NB4 (cell line): Measurements from ENCODE around the gene SYNM.

Experiments used
- DNase-seq: peaks from one replicate; pipeline ENCODE4 v3.0.0; 2010; ENCODE audit warnings: low read depth
- H3K4me3 ChIP-seq: one replicate; pipeline ENCODE4 v1.5.1; 2011; ENCODE audit warnings: mild to moderate bottlenecking, low read depth, low read length, moderate library complexity
- MAX ChIP-seq: IDR thresholded peaks from 2 replicates; pipeline ENCODE4 v1.6.1; 2011; ENCODE audit warnings: low read depth, low read length
- MYC ChIP-seq: IDR thresholded peaks from 2 replicates; pipeline ENCODE4 v1.6.1; 2011; ENCODE audit warnings: low read depth, low read length
- POLR2A ChIP-seq: IDR thresholded peaks from 2 replicates; pipeline ENCODE4 v1.6.1; 2011; ENCODE audit warnings: mild to moderate bottlenecking; ENCODE audit not compliant: insufficient read length; ENCODE audit errors: extremely low read depth
- TF ChIP-seq, protein P1 (sequence below): IDR thresholded peaks from one replicate; pipeline ENCODE4 v1.5.1; 2012; ENCODE audit warnings: low read depth, low read length

Gene SYNM

DNA sequence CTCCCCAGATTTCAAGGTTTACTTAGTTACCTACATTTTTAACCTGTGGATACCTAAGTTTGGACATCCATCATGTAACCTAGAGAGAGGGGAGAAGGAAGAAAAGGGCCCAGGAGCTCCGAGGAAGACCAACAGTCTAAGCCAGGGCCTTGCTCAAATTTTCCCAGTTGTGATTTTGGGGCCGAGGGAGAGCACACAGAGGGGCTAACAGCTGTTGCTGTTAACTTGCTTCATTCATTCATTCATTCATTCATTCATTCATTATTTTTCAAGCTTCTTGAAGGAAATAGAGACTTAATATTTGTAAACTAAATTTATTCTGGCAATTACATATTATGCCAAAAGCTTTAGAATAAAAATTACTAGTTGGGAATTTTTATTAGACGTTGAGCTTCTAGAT lies 22.9 kb downstream of the SYNM start:
- H3K4me3 ChIP-seq: no peak overlapping the region
- DNase-seq: no peak
- TF ChIP-seq MYC (no peak), MAX (no peak), POLR2A (no peak)
- TF ChIP-seq, protein P1, sequence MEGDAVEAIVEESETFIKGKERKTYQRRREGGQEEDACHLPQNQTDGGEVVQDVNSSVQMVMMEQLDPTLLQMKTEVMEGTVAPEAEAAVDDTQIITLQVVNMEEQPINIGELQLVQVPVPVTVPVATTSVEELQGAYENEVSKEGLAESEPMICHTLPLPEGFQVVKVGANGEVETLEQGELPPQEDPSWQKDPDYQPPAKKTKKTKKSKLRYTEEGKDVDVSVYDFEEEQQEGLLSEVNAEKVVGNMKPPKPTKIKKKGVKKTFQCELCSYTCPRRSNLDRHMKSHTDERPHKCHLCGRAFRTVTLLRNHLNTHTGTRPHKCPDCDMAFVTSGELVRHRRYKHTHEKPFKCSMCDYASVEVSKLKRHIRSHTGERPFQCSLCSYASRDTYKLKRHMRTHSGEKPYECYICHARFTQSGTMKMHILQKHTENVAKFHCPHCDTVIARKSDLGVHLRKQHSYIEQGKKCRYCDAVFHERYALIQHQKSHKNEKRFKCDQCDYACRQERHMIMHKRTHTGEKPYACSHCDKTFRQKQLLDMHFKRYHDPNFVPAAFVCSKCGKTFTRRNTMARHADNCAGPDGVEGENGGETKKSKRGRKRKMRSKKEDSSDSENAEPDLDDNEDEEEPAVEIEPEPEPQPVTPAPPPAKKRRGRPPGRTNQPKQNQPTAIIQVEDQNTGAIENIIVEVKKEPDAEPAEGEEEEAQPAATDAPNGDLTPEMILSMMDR: no peak

GRCh38 chr15:99128411-99128810 lies 23.5 kb downstream of the SYNM start:
- no peak for DNase-seq
- TF ChIP-seq, protein P1: no peak
- TF ChIP-seq POLR2A: no peak
- TF ChIP-seq MAX: no peak
- TF ChIP-seq MYC: no peak
- H3K4me3 ChIP-seq: no peak overlapping the region

DNA sequence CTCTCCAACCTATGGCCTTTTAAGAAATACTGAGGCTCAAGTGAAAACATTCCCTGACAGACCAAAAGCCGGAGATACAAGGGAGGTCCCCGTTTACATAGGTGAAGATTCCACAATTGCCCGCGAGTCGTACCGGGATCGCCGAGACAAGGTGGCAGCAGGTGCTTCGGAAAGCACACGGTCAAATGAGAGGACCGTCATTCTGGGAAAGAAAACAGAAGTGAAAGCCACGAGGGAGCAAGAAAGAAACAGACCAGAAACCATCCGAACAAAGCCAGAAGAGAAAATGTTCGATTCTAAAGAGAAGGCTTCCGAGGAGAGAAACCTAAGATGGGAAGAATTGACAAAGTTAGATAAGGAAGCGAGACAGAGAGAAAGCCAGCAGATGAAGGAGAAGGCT lies 24.8 kb downstream of the SYNM start:
- TF ChIP-seq POLR2A (no peak), MAX (no peak), MYC (no peak)
- TF ChIP-seq, protein P1: no peak
- H3K4me3 ChIP-seq: no peak overlapping the region
- no peak for DNase-seq

DNA sequence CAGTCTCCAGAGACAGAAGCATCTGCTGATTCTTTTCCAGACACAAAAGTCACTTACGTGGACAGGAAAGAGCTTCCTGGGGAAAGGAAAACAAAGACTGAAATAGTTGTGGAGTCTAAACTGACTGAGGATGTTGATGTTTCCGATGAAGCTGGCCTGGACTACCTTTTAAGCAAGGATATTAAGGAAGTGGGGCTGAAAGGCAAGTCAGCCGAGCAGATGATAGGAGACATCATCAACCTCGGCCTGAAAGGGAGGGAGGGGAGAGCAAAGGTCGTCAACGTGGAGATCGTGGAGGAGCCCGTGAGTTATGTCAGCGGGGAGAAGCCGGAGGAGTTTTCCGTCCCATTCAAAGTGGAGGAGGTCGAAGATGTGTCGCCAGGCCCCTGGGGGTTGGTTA lies 25.4 kb downstream of the SYNM start:
- DNase-seq: no peak
- TF ChIP-seq, protein P1: no peak
- no peak for TF ChIP-seq MAX
- no peak for TF ChIP-seq MYC
- no peak for TF ChIP-seq POLR2A
- no peak overlapping the region for H3K4me3 ChIP-seq

GRCh38 chr15:99130765-99131440 lies 26.0 kb downstream of the SYNM start:
- no peak overlapping the region for H3K4me3 ChIP-seq
- TF ChIP-seq POLR2A (no peak), MYC (no peak), MAX (no peak)
- TF ChIP-seq, protein P1: no peak
- no peak for DNase-seq
